Osteoblast (primary cell): Measurements from ENCODE around the gene CNST. TPM values are rescaled to one million over a fixed set of nuclear protein-coding genes. Genes with fewer than 3 reads are reported as not detected.

Experiments
- DNase-seq: peaks from one replicate; pipeline ENCODE4 v3.0.0; 2011; ENCODE audit warnings: low spot score, mixed read lengths; ENCODE audit not compliant: insufficient read length; ENCODE audit errors: missing footprints
- H2AFZ ChIP-seq: 2 replicates; pipeline ENCODE4 v1.6.0; 2011; ENCODE audit warnings: mild to moderate bottlenecking, low read length
- H3K27ac ChIP-seq: 2 replicates; pipeline ENCODE4 v1.5.1; 2011; ENCODE audit warnings: mild to moderate bottlenecking, low read depth, low read length, moderate library complexity
- H3K27me3 ChIP-seq: 2 replicates; pipeline ENCODE4 v1.6.0; 2012; ENCODE audit warnings: mild to moderate bottlenecking, control low read depth, inconsistent platforms, low read length, moderate library complexity; ENCODE audit not compliant: insufficient read depth
- H3K36me3 ChIP-seq: 2 replicates; pipeline ENCODE4 v1.5.1; 2011; ENCODE audit warnings: mild to moderate bottlenecking, low read length, control low read depth, moderate library complexity; ENCODE audit not compliant: insufficient read depth
- H3K4me1 ChIP-seq: 2 replicates; pipeline ENCODE4 v1.5.1; 2011; ENCODE audit warnings: mild to moderate bottlenecking, low read length, control low read depth, moderate library complexity; ENCODE audit not compliant: insufficient read depth
- H3K4me2 ChIP-seq: 2 replicates; pipeline ENCODE4 v1.6.0; 2011; ENCODE audit warnings: mild to moderate bottlenecking, low read length; ENCODE audit not compliant: insufficient read depth
- H3K4me3 ChIP-seq: fragments of 200-600 bp; sonication (generic); 3 replicates; pipeline ENCODE4 v1.5.1; 2012; ENCODE audit warnings: mild to moderate bottlenecking, low read length, inconsistent platforms; ENCODE audit not compliant: insufficient read depth
- H3K79me2 ChIP-seq: 2 replicates; pipeline ENCODE4 v1.6.0; 2012; ENCODE audit warnings: mild to moderate bottlenecking, low read length, control low read depth, inconsistent platforms; ENCODE audit not compliant: insufficient read depth
- H3K9me3 ChIP-seq: 2 replicates; pipeline ENCODE4 v1.5.1; 2011; ENCODE audit warnings: low read depth, low read length, control low read depth
- H4K20me1 ChIP-seq: 2 replicates; pipeline ENCODE4 v1.6.0; 2012; ENCODE audit warnings: mild to moderate bottlenecking, low read length, control low read depth; ENCODE audit not compliant: insufficient read depth
- total RNA-seq: library from RNA; depleted of rRNA; stranded (reverse); fragments of >200 nt; gene quantifications from 2 replicates; pipeline ENCODE4 v1.2.3, GENCODE V29; 2012
- TF ChIP-seq, protein P1 (sequence below): IDR thresholded peaks from 2 replicates; pipeline ENCODE4 v1.5.1; 2011; ENCODE audit warnings: mild to moderate bottlenecking, low read depth, low read length, moderate library complexity; ENCODE audit errors: extremely low read depth

The CNST gene
- total RNA-seq, 1 donor = 25.7 TPM

DNA sequence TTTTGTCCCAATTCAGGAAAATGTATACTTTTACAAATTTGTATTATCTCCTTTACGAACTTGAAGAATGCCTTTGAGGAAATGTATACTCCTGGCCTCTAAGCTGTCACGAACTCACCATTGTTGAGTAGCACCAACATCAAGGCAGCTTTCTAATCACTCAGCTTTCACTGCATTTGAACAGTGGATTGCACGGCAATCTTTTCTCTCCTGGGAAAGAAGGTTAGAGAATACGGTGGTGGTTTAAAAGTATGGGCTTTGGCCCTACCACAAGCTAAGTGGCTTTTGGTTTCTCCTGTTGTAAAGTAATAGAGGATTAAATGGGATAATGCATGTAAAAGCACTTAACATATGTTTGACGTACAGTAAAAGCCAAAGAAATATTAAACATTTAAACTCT, 57.8 kb downstream of the CNST start:
- TF ChIP-seq, protein P1, sequence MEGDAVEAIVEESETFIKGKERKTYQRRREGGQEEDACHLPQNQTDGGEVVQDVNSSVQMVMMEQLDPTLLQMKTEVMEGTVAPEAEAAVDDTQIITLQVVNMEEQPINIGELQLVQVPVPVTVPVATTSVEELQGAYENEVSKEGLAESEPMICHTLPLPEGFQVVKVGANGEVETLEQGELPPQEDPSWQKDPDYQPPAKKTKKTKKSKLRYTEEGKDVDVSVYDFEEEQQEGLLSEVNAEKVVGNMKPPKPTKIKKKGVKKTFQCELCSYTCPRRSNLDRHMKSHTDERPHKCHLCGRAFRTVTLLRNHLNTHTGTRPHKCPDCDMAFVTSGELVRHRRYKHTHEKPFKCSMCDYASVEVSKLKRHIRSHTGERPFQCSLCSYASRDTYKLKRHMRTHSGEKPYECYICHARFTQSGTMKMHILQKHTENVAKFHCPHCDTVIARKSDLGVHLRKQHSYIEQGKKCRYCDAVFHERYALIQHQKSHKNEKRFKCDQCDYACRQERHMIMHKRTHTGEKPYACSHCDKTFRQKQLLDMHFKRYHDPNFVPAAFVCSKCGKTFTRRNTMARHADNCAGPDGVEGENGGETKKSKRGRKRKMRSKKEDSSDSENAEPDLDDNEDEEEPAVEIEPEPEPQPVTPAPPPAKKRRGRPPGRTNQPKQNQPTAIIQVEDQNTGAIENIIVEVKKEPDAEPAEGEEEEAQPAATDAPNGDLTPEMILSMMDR = no peak
- Histone ChIP-seq H3K27ac (no peak overlapping the region), H3K4me2 (no peak overlapping the region), H3K36me3 (peaks cover 19% of the 10 kb centered on the region), H3K4me3 (no peak overlapping the region), H3K79me2 (peaks cover 41% of the 10 kb centered on the region), H3K4me1 (peaks cover 6% of the 10 kb centered on the region), H3K9me3 (no peaks in the 10 kb centered on the region), H3K27me3 (no peaks in the 10 kb centered on the region), H4K20me1 (no peaks in the 10 kb centered on the region), H2AFZ (no peak overlapping the region)
- DNase-seq = no peak

DNA sequence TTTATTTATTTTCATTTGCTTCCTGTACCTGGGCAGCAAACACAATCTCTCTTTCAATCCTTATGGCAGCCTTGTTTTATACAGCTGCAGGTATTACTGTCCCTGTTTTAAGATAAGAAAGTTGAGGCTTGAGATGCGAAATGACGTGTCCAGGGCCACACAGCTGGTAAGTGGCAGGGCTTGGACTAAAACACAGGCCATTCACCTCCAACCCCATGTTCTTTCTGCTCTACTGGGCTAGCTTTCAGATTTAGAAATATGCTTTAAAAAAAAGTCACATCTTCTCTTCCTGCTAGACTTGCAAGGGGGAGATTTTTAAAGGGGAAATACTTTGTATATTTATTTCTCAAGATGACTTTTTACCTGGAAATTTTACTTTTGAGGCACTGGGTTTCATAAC, 62.8 kb downstream of the CNST start:
- H3K36me3 ChIP-seq = peaks cover 13% of the 10 kb centered on the region
- no peak overlapping the region for H3K4me3 ChIP-seq
- peaks cover 20% of the 10 kb centered on the region for H3K79me2 ChIP-seq
- H3K9me3 ChIP-seq = no peaks in the 10 kb centered on the region
- H3K27ac ChIP-seq = no peak overlapping the region
- H2AFZ ChIP-seq = no peak overlapping the region
- H3K4me1 ChIP-seq = peaks cover 30% of the 10 kb centered on the region
- TF ChIP-seq, protein P1 = no peak
- DNase-seq = no peak
- H3K27me3 ChIP-seq = no peaks in the 10 kb centered on the region
- no peak overlapping the region for H3K4me2 ChIP-seq
- H4K20me1 ChIP-seq = no peaks in the 10 kb centered on the region

DNA sequence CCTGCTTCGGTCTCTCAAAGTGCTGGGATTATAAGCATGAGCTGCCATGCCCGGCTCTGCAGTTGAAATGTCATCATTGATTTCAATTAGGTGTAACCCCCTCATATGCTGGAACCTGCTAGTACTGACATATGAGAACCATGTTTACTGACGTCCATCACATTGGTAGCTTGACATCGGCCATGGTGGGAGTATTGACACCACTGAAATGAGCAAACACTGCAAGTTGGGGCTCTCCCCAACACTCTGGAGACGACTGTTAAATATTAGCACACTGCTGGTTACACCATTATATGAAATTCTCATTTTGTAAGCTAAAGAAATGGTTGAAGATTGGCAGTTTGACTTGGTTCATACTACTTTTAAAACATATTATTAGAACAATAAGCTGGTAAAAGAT, 63.7 kb downstream of the CNST start:
- no peaks in the 10 kb centered on the region for H3K9me3 ChIP-seq
- H3K4me2 ChIP-seq = no peak overlapping the region
- peaks cover 15% of the 10 kb centered on the region for H3K79me2 ChIP-seq
- DNase-seq = no peak
- no peaks in the 10 kb centered on the region for H3K27me3 ChIP-seq
- no peaks in the 10 kb centered on the region for H4K20me1 ChIP-seq
- peaks cover 30% of the 10 kb centered on the region for H3K4me1 ChIP-seq
- TF ChIP-seq, protein P1 = no peak
- no peak overlapping the region for H2AFZ ChIP-seq
- H3K36me3 ChIP-seq = peaks cover 15% of the 10 kb centered on the region
- no peak overlapping the region for H3K27ac ChIP-seq
- no peak overlapping the region for H3K4me3 ChIP-seq

DNA sequence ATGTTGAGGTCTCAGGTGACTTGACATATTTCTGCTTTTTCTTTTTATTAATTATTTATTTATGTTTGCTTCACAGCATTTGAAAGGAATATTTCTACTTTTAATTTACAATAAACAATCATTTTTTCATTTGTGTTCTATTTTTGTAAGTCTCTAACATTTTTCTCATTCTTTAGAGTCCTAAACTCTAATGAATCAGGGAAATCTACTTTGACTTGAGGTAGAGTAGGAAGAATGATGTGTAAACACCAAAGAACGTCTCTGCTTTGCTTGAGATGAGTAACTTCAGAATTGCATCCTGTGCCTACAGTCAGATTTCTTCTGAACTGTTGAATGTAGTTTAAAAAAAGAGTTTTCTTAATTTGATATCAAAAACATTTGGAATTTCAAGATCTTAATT, 65.2 kb downstream of the CNST start:
- no peaks in the 10 kb centered on the region for H4K20me1 ChIP-seq
- peak overlapping the region; percentile 87 for H3K27ac ChIP-seq
- H3K79me2 ChIP-seq = peaks cover 17% of the 10 kb centered on the region
- no peak overlapping the region for H3K4me3 ChIP-seq
- no peaks in the 10 kb centered on the region for H3K9me3 ChIP-seq
- no peak overlapping the region for H2AFZ ChIP-seq
- H3K4me1 ChIP-seq = peaks cover 30% of the 10 kb centered on the region
- TF ChIP-seq, protein P1 = no peak
- peaks cover 17% of the 10 kb centered on the region for H3K36me3 ChIP-seq
- DNase-seq = peak; percentile 71
- peak overlapping the region; percentile 37 for H3K4me2 ChIP-seq
- no peaks in the 10 kb centered on the region for H3K27me3 ChIP-seq
